ENCODE data around the gene COQ10A. TPM values are rescaled to one million over a fixed set of nuclear protein-coding genes. Genes with fewer than 3 reads are reported as not detected.

Gene COQ10A
- total RNA-seq, 2 donors from 2014 or later = 20.5 to 23.2 TPM

DNA sequence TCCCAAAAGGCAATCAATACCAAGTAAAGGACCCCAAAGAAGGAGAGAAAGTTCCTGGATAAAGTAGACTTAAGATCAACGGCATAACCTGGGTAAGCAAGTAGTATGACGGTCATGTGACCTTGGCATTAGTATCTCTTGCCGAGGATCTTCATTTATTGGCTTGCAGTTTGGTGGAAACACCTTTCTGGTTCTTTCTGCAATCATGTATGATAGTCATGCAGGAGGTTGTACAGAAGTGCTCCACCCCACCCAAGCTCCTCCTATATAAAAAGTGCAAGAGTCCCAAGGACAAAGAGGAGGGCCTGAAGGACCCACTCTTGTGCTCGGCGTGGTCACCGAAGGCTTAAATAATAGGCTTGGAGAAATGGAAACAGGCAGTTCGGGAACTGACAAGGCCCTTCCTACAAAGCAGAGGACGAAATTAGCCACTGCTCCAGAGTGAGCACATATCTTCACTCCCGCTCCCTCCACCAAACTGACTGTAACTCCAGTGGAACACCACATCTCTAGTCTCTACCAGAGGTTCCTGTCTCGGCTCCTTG is 32.6 kb downstream of the COQ10A start:
- Mint-ChIP-seq H3K9me3 (no peaks in the 10 kb centered on the region), H3K4me3 (peak overlapping the region; percentile 88), H3K4me1 (peaks cover 25% of the 10 kb centered on the region), H3K36me3 (ENCODE audit: low read depth) (peaks cover 14% of the 10 kb centered on the region), H3K27ac (peak overlapping the region; percentile 94), H3K27me3 (ENCODE audit: insufficient read depth) (no peaks in the 10 kb centered on the region)
- Histone ChIP-seq H3K9ac (ENCODE audit: extremely low read depth, low read length, poor library complexity, severe bottlenecking) (peak overlapping the region; percentile 67), H3K36me3 (ENCODE audit: control insufficient read depth, insufficient read depth, low read length) (peaks cover 35% of the 10 kb centered on the region), H3K9me3 (ENCODE audit: control insufficient read depth, low read length) (no peaks in the 10 kb centered on the region), H3K4me3 (ENCODE audit: low read length) (peak overlapping the region; percentile 94), H3K27me3 (ENCODE audit: control insufficient read depth, insufficient read depth, low read length, poor library complexity, severe bottlenecking) (no peaks in the 10 kb centered on the region), H3K27ac (ENCODE audit: low read depth, low read length) (peak overlapping the region; percentile 74), H3K4me1 (ENCODE audit: control insufficient read depth, insufficient read depth, low read length) (peaks cover 9% of the 10 kb centered on the region)
- TF ChIP-seq, protein P1, sequence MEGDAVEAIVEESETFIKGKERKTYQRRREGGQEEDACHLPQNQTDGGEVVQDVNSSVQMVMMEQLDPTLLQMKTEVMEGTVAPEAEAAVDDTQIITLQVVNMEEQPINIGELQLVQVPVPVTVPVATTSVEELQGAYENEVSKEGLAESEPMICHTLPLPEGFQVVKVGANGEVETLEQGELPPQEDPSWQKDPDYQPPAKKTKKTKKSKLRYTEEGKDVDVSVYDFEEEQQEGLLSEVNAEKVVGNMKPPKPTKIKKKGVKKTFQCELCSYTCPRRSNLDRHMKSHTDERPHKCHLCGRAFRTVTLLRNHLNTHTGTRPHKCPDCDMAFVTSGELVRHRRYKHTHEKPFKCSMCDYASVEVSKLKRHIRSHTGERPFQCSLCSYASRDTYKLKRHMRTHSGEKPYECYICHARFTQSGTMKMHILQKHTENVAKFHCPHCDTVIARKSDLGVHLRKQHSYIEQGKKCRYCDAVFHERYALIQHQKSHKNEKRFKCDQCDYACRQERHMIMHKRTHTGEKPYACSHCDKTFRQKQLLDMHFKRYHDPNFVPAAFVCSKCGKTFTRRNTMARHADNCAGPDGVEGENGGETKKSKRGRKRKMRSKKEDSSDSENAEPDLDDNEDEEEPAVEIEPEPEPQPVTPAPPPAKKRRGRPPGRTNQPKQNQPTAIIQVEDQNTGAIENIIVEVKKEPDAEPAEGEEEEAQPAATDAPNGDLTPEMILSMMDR (conservative IDR thresholded peaks at IDR 0.05) = no peak
- 7 to 16% methylated on average over 8 to 10 of the region's 10 CpGs for WGBS, 2 experiments (ENCODE audit: insufficient coverage in 1 of 2, insufficient read length in 1 of 2)
- no peak for DNase-seq

DNA sequence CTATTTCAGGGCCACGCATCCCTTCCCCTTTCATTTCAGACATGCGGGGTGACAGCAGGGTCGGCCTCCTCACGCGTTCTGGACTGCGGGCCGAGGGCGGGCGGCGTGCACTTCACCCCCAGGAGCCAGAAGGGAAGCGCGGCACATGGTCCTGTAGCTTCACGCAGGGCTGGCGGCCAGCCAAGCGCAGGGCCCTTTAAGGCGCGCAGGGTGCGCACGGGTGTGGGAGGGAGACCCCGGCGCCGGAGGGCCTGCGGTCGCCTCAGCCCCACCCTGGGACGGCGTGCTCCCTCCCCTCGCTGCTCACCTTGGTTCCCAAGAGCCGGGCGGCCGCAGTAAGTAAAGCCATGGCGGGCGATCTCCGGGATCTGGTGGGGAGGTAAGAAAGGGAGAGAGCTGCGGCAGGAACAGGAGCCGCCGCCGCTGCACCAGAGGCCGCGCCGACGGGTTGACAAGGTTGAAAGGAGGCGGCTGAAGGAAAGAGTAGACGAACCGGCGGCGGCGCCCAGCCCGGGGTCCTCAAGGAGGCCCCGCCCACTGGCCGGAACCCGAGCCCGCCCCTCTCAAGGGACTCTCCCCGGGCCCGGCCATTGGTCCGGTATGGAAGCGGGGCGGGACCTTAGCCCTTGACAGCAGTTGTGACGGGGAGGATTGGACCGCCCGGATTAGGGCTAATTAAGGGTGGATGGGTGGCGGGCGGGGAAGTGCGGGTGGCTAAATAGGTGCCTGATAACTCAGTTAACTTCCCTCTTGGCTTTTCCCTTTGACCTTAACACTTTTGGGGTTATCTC is 33.3 kb downstream of the COQ10A start, which contains the start of gene CS:
CS (minus strand) TSS at position 478 of the 791 bp plus-strand sequence; CDS start at position 349, 129 bp downstream.
- no peaks in the 10 kb centered on the region for H3K27me3 Mint-ChIP-seq (ENCODE audit: insufficient read depth)
- H3K36me3 Mint-ChIP-seq (ENCODE audit: low read depth) = peaks cover 18% of the 10 kb centered on the region
- peak; percentile 100 for DNase-seq
- Histone ChIP-seq H3K9ac (ENCODE audit: extremely low read depth, low read length, poor library complexity, severe bottlenecking) (peak within 1 kb of the TSS; percentile 67), H3K4me3 (ENCODE audit: low read length) (peak within 1 kb of the TSS; percentile 94), H3K36me3 (ENCODE audit: control insufficient read depth, insufficient read depth, low read length) (peaks cover 36% of the 10 kb centered on the region), H3K4me1 (ENCODE audit: control insufficient read depth, insufficient read depth, low read length) (peaks cover 9% of the 10 kb centered on the region), H3K9me3 (ENCODE audit: control insufficient read depth, low read length) (no peaks in the 10 kb centered on the region), H3K27me3 (ENCODE audit: control insufficient read depth, insufficient read depth, low read length, poor library complexity, severe bottlenecking) (no peaks in the 10 kb centered on the region), H3K27ac (ENCODE audit: low read depth, low read length) (peak within 1 kb of the TSS; percentile 74)
- peak within 1 kb of the TSS; percentile 97 for H3K27ac Mint-ChIP-seq
- TF ChIP-seq, protein P1 (conservative IDR thresholded peaks at IDR 0.05) = no peak
- H3K9me3 Mint-ChIP-seq = no peaks in the 10 kb centered on the region
- peaks cover 25% of the 10 kb centered on the region for H3K4me1 Mint-ChIP-seq
- peak within 1 kb of the TSS; percentile 88 for H3K4me3 Mint-ChIP-seq
- 0% methylated on average over 25 to 63 of the region's 63 CpGs for WGBS, 2 experiments (ENCODE audit: insufficient coverage in 1 of 2, insufficient read length in 1 of 2)

DNA sequence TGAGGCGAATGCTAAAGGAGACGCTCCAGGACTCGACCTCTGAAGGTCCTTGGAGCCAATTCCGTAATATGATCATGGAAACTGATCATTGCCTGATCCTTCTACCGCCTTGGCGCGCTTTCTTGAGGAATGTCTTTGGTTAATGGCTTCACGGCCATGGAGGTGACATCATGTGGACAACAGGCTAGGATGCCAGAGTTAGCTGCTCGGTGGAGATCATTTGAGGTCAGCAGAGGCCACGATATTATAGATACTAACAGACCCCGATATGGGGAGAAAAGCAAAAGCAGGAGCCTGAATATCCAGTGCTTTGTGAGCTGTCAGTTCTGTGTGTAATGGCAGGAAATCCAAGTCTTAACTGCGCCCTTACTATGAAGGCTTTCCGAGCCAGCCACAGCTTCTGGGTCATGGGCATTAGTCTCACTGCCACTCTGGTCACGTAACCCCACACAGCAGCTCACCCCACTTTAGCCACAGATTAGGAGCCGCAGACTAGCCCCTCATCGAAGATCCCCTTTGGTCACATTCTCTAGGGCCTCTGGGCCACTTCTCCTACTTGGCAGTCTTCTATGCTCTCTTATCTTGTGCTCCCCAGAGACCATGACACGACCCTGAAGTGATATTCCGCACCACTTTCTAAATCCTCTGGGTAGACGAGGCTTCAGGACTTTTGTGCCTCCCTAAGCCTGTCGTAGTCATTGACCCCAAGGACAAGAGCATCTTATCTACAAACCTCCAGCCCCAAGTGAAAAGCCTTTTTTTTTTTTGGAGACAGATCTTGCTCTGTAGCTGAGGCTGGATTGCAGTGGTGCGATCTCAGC is 34.1 kb downstream of the COQ10A start:
- TF ChIP-seq, protein P1 (conservative IDR thresholded peaks at IDR 0.05) = no peak
- Mint-ChIP-seq H3K9me3 (no peaks in the 10 kb centered on the region), H3K4me1 (peaks cover 25% of the 10 kb centered on the region), H3K27ac (peak overlapping the region; percentile 97), H3K36me3 (ENCODE audit: low read depth) (peaks cover 21% of the 10 kb centered on the region), H3K27me3 (ENCODE audit: insufficient read depth) (no peaks in the 10 kb centered on the region), H3K4me3 (peak overlapping the region; percentile 88)
- H3K9me3 ChIP-seq (ENCODE audit: control insufficient read depth, low read length) = no peaks in the 10 kb centered on the region
- peaks cover 42% of the 10 kb centered on the region for H3K36me3 ChIP-seq (ENCODE audit: control insufficient read depth, insufficient read depth, low read length)
- no peak for DNase-seq
- peak overlapping the region; percentile 94 for H3K4me3 ChIP-seq (ENCODE audit: low read length)
- H3K4me1 ChIP-seq (ENCODE audit: control insufficient read depth, insufficient read depth, low read length) = peaks cover 9% of the 10 kb centered on the region
- H3K27me3 ChIP-seq (ENCODE audit: control insufficient read depth, insufficient read depth, low read length, poor library complexity, severe bottlenecking) = no peaks in the 10 kb centered on the region
- H3K27ac ChIP-seq (ENCODE audit: low read depth, low read length) = peak overlapping the region; percentile 56
- H3K9ac ChIP-seq (ENCODE audit: extremely low read depth, low read length, poor library complexity, severe bottlenecking) = peak overlapping the region; percentile 18
- 66 to 69% methylated on average over 18 to 21 of the region's 21 CpGs for whole genome bisulfite sequencing, 2 experiments (ENCODE audit: insufficient coverage in 1 of 2, insufficient read length in 1 of 2)
